Right lobe of liver (tissue), 4 donors: Measurements from ENCODE around the gene TMEM190.

ENCODE experiments used
- CTCF ChIP-seq, 4 donors: fragments of 200-600 bp in 3 of 4; fragments of 450-650 bp in 1 of 4; IDR thresholded peaks; one replicate each; pipeline versions ENCODE4 v1.5.1 to v1.8.0; 2016 to 2022; ENCODE audit warnings: antibody characterized with exemption in 4 of 4, mild to moderate bottlenecking in 2 of 4
- POLR2A ChIP-seq: fragments of 450-650 bp; IDR thresholded peaks from one replicate; pipeline ENCODE4 v1.6.1; 2017; ENCODE audit warnings: antibody characterized with exemption, mild to moderate bottlenecking
- donor health status: DM: no; HTN: no; CAD: no.
- donor health status: DM: no; HTN: no; CAD: no.
- donor health status: DM: no; HTN: yes; CAD: no.

DNA sequence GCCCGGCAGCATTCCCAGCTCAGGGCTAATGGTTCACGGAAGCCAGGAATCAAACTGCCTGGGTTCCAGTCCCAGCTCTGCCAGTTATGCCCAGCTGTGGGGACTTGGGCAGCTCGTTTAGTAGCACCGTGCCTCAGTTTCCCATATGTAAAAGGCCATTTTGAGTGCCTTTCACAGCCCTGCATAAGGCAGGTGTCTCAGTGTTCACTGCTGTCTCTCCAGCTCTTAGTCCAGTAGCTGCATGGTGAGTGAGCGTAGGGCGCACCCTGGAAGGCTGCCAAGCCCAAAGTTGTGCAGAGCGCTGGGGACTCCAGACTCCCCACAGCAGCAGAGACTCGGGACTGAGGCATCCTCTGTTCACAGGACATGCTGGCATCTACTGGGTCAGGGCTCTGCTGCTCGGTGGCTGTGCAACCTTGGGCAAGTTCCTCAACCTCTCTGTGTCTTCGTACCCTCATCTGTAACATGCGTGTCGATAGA is 14.6 kb downstream of the TMEM190 start:
- no peak for TF ChIP-seq CTCF (IDR thresholded peaks at IDR 0.05)
- TF ChIP-seq POLR2A = no peak
